Right kidney (tissue), 1 donor: ENCODE measurements around the gene WDR27.

Experiments
- DNase-seq: peaks from one replicate; pipeline ENCODE4 v3.0.0-alpha.2; 2016

The WDR27 gene

GRCh38 chr6:169564453-169565240 is 137.2 kb downstream of the WDR27 start:
- no peak for DNase-seq

- no peak for DNase-seq
Observed at GRCh38 chr6:169561665-169562064, 140.2 kb downstream of the WDR27 start.

DNA sequence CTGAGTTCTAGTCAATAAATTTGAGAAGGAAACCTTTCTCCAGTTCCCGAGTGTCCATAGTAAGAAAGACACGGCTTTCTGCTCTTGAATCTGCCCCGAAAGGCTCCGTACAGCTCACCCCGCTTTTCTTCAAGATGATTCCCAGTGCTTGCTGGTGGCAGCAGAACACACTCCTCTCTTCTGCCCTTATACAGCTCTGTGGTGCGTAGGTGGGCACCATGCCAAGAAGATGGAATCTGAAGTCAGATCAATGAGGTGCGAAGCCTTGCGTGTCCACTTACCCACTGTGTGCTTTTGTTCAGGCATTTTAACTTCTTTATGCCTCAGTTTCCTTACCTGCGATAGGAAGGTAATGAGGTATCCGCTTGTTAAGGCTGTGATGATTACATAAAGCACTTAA is 142.2 kb downstream of the WDR27 start:
- no peak for DNase-seq

- DNase-seq, result no peak
Observed at GRCh38 chr6:169558774-169559441, 142.9 kb downstream of the WDR27 start.

- DNase-seq, result no peak
Observed at GRCh38 chr6:169558378-169558773, 143.5 kb downstream of the WDR27 start.

- no peak for DNase-seq
Observed at GRCh38 chr6:169557887-169558286, 143.9 kb downstream of the WDR27 start.

GRCh38 chr6:169556758-169557548 is 144.9 kb downstream of the WDR27 start:
- DNase-seq, result no peak

GRCh38 chr6:169555971-169556617 is 145.7 kb downstream of the WDR27 start:
- DNase-seq, result no peak

DNA sequence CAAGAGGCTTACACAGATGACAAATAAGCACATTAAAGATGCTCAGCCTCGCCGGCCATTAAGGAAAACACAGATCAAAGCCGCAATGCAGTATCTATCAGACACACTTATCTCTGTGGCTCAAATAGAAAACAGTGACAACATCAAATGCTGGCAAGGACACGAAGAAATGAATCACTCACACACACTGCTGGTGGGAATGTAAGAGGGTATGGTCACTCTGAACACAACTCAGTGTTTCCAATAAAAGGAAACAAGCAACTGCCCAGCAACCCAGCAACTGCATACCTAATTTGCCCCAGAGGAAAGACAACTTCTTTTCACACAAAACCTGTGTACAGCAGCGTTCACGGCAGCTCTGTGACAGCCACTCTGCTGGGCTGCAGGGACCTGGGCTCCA is 155.8 kb downstream of the WDR27 start:
- no peak for DNase-seq

DNA sequence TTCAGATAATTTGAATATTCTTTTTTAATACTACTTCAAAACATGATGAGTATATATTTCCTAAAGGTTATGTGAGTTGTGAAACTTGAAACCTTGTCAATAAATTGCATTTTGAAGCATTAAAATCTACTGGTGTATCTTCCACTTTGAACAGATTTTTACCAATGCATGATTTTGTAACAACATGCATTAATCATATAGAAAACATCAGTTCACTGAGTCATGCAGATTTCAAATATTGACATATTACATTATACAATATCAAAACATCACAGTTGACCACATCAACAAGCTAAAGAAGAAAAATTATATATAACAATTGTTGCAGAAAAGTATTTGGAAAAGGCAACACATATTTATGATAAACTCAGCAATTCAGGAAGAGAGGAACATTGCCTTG is 158.1 kb downstream of the WDR27 start:
- no peak for DNase-seq

GRCh38 chr6:169542491-169542890 is 159.3 kb downstream of the WDR27 start:
- no peak for DNase-seq

DNA sequence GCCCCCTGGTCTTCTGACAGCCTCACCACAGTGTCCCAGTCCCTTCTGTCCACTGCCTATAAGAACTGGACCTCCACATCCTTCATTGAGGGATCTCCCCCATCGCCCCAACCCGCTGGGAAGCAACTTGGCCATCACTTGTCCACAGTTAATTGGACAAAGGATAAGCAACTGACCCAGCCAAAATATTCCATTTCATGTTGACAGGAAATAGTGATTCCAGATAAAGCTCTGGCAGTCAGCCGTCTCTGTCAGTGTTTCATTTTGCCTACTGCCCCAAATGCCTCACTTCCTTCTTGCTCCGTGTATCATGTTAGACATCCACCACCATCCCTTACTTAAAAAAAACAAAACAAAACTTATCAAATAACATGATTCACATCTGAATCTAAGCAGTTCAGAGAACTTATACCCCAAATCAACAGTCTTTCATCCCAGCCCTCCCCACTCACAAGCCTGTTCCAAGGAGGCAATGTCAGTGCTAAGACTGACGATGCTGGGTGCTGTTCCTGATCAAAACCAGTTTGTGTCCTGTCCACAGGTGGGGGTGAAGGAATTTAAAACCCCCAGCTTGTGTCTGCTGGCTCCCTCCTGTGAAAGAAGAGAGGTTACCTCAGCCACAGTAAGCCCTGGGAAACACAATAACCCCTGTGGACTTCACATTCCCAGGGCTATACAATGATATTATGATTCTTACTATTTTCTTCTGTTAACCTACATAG is 162.5 kb downstream of the WDR27 start:
- DNase-seq, result no peak

GRCh38 chr6:169536446-169537170 is 165.2 kb downstream of the WDR27 start:
- no peak for DNase-seq

GRCh38 chr6:169534039-169534421 is 167.8 kb downstream of the WDR27 start:
- DNase-seq, result no peak

- no peak for DNase-seq
Observed at GRCh38 chr6:169533301-169534038, 168.4 kb downstream of the WDR27 start.

DNA sequence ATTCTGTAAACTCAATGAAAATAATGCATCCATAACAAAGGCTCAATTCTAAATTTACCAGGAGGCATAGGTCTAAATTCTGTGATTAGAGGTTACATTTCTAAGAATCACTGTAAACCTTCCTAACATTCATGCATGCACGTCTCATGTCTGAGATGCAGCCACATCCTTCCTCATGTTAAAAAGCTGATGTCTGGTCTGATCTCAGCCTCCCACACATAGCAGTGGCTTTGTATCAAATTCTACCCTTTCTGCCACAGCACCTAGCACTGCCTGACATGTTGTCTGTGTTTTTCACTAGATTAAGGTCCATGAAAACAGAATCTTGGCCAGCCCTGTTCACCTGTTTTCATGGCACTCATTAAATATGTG is 171.1 kb downstream of the WDR27 start:
- no peak for DNase-seq

GRCh38 chr6:169529931-169530751 is 171.7 kb downstream of the WDR27 start:
- no peak for DNase-seq

DNA sequence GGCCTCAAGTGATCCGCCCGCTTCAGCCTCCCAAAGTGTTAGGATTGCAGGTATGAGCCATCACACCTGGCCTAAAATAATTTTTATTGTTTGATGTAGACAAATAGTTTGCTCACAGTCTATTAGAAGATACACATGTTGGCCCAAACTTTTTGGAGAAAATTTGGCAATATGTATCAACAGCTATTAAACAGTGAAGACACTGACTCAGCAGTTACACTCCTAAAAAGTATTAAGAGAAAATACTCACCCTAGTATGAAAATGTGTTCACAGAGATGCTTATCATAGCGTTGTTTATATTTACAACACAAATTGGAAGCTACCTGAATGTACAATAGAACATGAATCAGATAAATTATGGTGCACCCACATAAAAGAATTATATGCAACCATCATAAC is 173.1 kb downstream of the WDR27 start:
- no peak for DNase-seq

DNA sequence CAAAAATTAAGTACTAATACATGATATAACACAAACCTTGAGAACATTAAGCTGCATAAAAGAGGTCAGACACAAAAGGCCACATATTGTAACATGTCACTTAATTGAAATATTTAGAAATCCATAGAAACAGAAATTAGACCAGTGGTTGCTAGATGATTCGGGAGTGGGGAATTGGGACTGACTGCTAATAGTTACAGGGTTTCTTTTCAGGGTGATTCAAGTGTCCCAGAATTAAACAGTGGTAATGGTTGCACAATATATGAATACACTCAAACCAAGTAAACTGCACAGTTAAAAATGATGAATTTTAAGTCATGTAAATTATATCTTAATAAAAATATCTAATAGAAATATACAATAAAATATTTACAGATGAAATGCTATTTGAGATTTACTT is 174.5 kb downstream of the WDR27 start:
- DNase-seq, result no peak

GRCh38 chr6:169521825-169522224 is 180.0 kb downstream of the WDR27 start:
- DNase-seq, result no peak
